GM12878 (cell line): ENCODE measurements around the gene GNG5.

ENCODE experiments used
- CEBPB ChIP-seq, 2 experiments: fragments of 150-350 bp in 1 of 2; IDR thresholded peaks; 2 replicates each; pipeline ENCODE4 v1.6.1; 2012 to 2014; ENCODE audit warnings: low read depth in 2 of 2, low read length in 2 of 2, borderline replicate concordance in 1 of 2, inconsistent platforms in 1 of 2
- CREM ChIP-seq: IDR thresholded peaks from 2 replicates; pipeline ENCODE4 v1.6.1; 2014; ENCODE audit warnings: antibody characterized with exemption, low read depth
- HCFC1 ChIP-seq: fragments of 150-350 bp; IDR thresholded peaks from 2 replicates; pipeline ENCODE4 v1.6.1; 2014; ENCODE audit warnings: low read length
- KDM1A ChIP-seq: fragments of 200-600 bp; sonication (generic); IDR thresholded peaks from 2 replicates; pipeline ENCODE4 v1.6.1; 2016; ENCODE audit warnings: borderline replicate concordance
- MYB ChIP-seq: fragments of 150-350 bp; IDR thresholded peaks from 2 replicates; pipeline ENCODE4 v1.6.1; 2014; ENCODE audit warnings: mild to moderate bottlenecking, low read depth, low read length, borderline replicate concordance
- NBN ChIP-seq: fragments of 450-650 bp; IDR thresholded peaks from 2 replicates; pipeline ENCODE4 v1.6.1; 2016
- POLR2A ChIP-seq: IDR thresholded peaks from 2 replicates; pipeline ENCODE4 v1.6.1; 2011; ENCODE audit warnings: low read depth, mild to moderate bottlenecking, low read length
- POLR2AphosphoS5 ChIP-seq: IDR thresholded peaks from 2 replicates; pipeline ENCODE4 v1.6.1; 2011; ENCODE audit warnings: mild to moderate bottlenecking, low read length, inconsistent platforms
- ZZZ3 ChIP-seq: IDR thresholded peaks from 2 replicates; pipeline ENCODE4 v1.6.1; 2011; ENCODE audit warnings: low read depth; ENCODE audit not compliant: control insufficient read depth, insufficient read length
- TF ChIP-seq, protein P1 (sequence below): IDR thresholded peaks from 2 replicates; pipeline ENCODE4 v1.6.1; 2011; ENCODE audit warnings: low read depth, mild to moderate bottlenecking, low read length, moderate library complexity, borderline replicate concordance; ENCODE audit errors: extremely low read depth
- TF ChIP-seq, protein P2 (sequence below), 3 experiments: IDR thresholded peaks in 2 of 3; conservative IDR thresholded peaks in 1 of 3; 2 replicates each; pipeline ENCODE4 v1.5.1; 2011; ENCODE audit warnings: low read depth in 3 of 3, low read length in 3 of 3, mild to moderate bottlenecking in 3 of 3, control low read depth in 2 of 3, moderate library complexity in 2 of 3, inconsistent platforms in 1 of 3, mixed read lengths in 1 of 3; ENCODE audit not compliant: control insufficient read depth in 2 of 3, insufficient read depth in 1 of 3; ENCODE audit errors: extremely low read depth in 1 of 3
- TF ChIP-seq, protein P3 (sequence below): IDR thresholded peaks from 2 replicates; pipeline ENCODE4 v1.6.1; 2012; ENCODE audit warnings: low read depth, low read length, improper control_type of control experiment

DNA sequence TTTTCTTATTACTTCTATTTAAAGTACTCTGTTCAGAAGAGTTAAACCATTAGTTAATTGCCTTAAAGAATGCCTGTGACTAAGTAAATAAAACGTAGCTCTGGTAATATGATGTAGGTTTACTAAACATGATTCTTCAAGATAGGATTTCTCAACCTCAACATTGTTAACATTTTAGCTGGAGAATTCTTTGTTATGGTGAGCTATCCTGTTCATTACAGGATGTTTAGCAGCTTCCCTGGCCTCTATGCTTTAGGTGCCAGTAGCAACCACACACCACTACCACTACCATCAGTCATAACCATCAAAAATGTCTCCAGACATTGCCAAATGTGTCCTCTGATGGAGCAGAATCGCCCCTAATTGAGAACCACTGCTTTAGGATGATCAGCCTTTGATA lies 16.6 kb downstream of the GNG5 start:
- TF ChIP-seq POLR2A = no peak
- TF ChIP-seq, protein P1, sequence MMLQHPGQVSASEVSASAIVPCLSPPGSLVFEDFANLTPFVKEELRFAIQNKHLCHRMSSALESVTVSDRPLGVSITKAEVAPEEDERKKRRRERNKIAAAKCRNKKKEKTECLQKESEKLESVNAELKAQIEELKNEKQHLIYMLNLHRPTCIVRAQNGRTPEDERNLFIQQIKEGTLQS = no peak
- TF ChIP-seq, protein P2, sequence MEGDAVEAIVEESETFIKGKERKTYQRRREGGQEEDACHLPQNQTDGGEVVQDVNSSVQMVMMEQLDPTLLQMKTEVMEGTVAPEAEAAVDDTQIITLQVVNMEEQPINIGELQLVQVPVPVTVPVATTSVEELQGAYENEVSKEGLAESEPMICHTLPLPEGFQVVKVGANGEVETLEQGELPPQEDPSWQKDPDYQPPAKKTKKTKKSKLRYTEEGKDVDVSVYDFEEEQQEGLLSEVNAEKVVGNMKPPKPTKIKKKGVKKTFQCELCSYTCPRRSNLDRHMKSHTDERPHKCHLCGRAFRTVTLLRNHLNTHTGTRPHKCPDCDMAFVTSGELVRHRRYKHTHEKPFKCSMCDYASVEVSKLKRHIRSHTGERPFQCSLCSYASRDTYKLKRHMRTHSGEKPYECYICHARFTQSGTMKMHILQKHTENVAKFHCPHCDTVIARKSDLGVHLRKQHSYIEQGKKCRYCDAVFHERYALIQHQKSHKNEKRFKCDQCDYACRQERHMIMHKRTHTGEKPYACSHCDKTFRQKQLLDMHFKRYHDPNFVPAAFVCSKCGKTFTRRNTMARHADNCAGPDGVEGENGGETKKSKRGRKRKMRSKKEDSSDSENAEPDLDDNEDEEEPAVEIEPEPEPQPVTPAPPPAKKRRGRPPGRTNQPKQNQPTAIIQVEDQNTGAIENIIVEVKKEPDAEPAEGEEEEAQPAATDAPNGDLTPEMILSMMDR (IDR thresholded peaks at IDR 0.05 in 2 of 3, conservative IDR thresholded peaks at IDR 0.05 in 1 of 3; ENCODE audit: control insufficient read depth in 2 of 3, extremely low read depth in 1 of 3, insufficient read depth in 1 of 3, low read depth in 3 of 3, low read length in 3 of 3) = no peak
- no peak for TF ChIP-seq CEBPB (IDR thresholded peaks at IDR 0.05; ENCODE audit: borderline replicate concordance in 1 of 2, low read depth in 2 of 2, low read length in 2 of 2)
- no peak for TF ChIP-seq KDM1A
- TF ChIP-seq, protein P3, sequence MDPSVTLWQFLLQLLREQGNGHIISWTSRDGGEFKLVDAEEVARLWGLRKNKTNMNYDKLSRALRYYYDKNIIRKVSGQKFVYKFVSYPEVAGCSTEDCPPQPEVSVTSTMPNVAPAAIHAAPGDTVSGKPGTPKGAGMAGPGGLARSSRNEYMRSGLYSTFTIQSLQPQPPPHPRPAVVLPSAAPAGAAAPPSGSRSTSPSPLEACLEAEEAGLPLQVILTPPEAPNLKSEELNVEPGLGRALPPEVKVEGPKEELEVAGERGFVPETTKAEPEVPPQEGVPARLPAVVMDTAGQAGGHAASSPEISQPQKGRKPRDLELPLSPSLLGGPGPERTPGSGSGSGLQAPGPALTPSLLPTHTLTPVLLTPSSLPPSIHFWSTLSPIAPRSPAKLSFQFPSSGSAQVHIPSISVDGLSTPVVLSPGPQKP = no peak
- TF ChIP-seq POLR2AphosphoS5 = no peak
- no peak for TF ChIP-seq MYB
- no peak for TF ChIP-seq ZZZ3
- TF ChIP-seq CREM = no peak
- no peak for TF ChIP-seq NBN
- no peak for TF ChIP-seq HCFC1
